AG04450 (cell line): ENCODE results near the gene SULT6B1. TPM values are rescaled to one million over a fixed set of nuclear protein-coding genes. Genes with fewer than 3 reads are reported as not detected.
A peak's percentile ranks its signal among the peaks of the same experiment; 100 is the strongest.

Experiments
- CTCF ChIA-PET: fragments of 300-600, 350-600 bp; formaldehyde crosslinking; extraction: SDS; loops from one replicate; lab custom pipeline; 2022; ENCODE audit warnings: antibody characterized with exemption, inconsistent platforms; lab: Charles Lee
- POLR2A ChIA-PET: fragments of 350-600 bp; formaldehyde crosslinking; extraction: SDS; loops from one replicate; lab custom pipeline; 2021; ENCODE audit warnings: antibody characterized with exemption, inconsistent platforms; lab: Yijun Ruan, JAX
- DNase-seq: peaks from one replicate; pipeline ENCODE4 v3.0.0-alpha.2; 2011; ENCODE audit warnings: low read depth, low spot score
- H3K27ac ChIP-seq: one replicate; pipeline ENCODE4 v1.5.1; 2012; ENCODE audit warnings: low read depth, low read length, control low read depth
- H3K27me3 ChIP-seq: one replicate; pipeline ENCODE4 v1.6.0; 2012; ENCODE audit warnings: low read length; ENCODE audit not compliant: control insufficient read depth, insufficient read depth
- H3K4me3 ChIP-seq: 2 replicates; pipeline ENCODE4 v1.5.1; 2011; ENCODE audit warnings: mild to moderate bottlenecking, low read depth, low read length, control low read depth
- H3K9me3 ChIP-seq: 2 replicates; pipeline ENCODE4 v1.5.1; 2012; ENCODE audit warnings: low read length; ENCODE audit not compliant: control insufficient read depth, insufficient read depth
- polyA plus RNA-seq: library from polyadenylated mRNA; depleted of rRNA; stranded (reverse); fragments of >200 nt; gene quantifications from 2 replicates; pipeline ENCODE4 v1.2.3, GENCODE V29; 2011
- TF ChIP-seq, protein P1 (sequence below): IDR thresholded peaks from 2 replicates; pipeline ENCODE4 v1.5.1; 2011; ENCODE audit warnings: low read depth, low read length, control low read depth, inconsistent platforms

SULT6B1 gene
- polyA plus RNA-seq, 1 experiment = not detected

DNA sequence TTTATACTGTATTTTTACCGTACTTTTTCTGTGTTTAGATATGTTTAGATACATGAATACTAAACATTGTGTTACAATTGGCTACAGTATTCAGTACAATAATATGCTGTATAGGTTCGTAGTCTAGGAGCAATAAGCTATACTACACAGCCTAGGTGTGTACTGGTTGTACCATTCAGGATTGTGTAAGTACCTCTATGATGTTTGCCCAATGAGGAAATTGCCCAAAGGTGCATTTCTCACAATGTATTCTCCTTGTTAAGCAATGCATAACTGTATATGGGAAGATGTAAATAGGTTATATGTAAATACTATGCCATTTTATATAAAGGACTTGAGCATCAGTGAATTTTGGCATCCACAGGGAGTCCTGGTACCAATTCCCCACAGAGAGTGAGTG is 42.4 kb downstream of the SULT6B1 start:
- TF ChIP-seq, protein P1, sequence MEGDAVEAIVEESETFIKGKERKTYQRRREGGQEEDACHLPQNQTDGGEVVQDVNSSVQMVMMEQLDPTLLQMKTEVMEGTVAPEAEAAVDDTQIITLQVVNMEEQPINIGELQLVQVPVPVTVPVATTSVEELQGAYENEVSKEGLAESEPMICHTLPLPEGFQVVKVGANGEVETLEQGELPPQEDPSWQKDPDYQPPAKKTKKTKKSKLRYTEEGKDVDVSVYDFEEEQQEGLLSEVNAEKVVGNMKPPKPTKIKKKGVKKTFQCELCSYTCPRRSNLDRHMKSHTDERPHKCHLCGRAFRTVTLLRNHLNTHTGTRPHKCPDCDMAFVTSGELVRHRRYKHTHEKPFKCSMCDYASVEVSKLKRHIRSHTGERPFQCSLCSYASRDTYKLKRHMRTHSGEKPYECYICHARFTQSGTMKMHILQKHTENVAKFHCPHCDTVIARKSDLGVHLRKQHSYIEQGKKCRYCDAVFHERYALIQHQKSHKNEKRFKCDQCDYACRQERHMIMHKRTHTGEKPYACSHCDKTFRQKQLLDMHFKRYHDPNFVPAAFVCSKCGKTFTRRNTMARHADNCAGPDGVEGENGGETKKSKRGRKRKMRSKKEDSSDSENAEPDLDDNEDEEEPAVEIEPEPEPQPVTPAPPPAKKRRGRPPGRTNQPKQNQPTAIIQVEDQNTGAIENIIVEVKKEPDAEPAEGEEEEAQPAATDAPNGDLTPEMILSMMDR = no peak
- no peaks in the 10 kb centered on the region for H3K27me3 ChIP-seq
- no peak overlapping the region for H3K4me3 ChIP-seq
- DNase-seq = no peak
- ChIA-PET CTCF (interaction anchor here (0.6 kb wide), 3 partner anchors 11 to 1145 kb away, joined by 3 to 4 read pairs (median 3); partner anchors contain the start of gene EIF2AK2), POLR2A (interaction anchor here (0.6 kb wide), 1 partner anchor 85 kb away, joined by 5 read pairs; the partner anchor contains the start of genes CEBPZ and NDUFAF7)
- no peak overlapping the region for H3K27ac ChIP-seq
- no peaks in the 10 kb centered on the region for H3K9me3 ChIP-seq

DNA sequence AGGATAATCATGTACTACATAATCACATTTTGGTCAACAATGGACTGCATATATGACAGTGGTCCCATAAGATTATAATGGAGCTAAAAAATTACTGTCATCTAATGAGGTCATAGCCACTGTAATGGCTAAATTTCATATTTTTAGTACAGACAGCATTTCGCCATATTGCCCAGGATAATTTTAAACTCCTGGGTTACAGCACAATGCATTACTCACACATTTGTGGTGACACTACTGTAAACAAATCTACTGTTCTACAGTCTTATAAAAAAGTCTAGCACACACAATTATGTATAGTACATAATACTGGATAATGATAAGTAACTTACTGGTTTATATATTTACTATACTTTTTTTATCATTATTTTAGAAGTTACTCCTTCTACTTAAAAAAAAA is 44.5 kb downstream of the SULT6B1 start:
- Histone ChIP-seq H3K4me3 (no peak overlapping the region), H3K27me3 (no peaks in the 10 kb centered on the region), H3K9me3 (no peaks in the 10 kb centered on the region), H3K27ac (no peak overlapping the region)
- ChIA-PET CTCF (no interaction called here), POLR2A (interaction anchor here (0.7 kb wide), 1 partner anchor 733 kb away, joined by 3 read pairs; no protein-coding TSS in a partner anchor)
- DNase-seq = no peak
- TF ChIP-seq, protein P1 = no peak

DNA sequence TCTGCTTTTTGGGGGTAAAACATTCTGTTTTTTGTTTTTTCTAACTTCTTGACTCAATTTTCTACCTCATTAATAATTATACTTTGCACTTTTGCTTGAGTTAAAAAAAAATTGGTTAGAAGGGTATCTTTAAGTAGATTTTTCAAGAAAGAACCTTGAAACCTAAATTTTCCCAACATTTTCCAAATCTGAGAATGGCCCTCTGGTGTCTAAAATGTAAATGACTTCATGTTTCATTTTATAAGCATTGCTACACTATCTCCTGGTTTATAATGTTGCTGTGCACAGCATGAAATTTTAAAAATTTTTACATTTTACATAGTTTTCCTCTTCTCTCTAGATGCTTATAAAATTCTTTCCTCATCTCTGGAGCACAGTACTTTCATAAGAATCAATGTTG is 45.9 kb downstream of the SULT6B1 start:
- H3K27me3 ChIP-seq = no peaks in the 10 kb centered on the region
- TF ChIP-seq, protein P1 = 0 out of 2 replicates have a peak, but pooled peaks have one; percentile 17
- no peak overlapping the region for H3K27ac ChIP-seq
- ChIA-PET CTCF (no interaction called here), POLR2A (no interaction called here)
- DNase-seq = no peak
- H3K4me3 ChIP-seq = no peak overlapping the region
- H3K9me3 ChIP-seq = no peaks in the 10 kb centered on the region

DNA sequence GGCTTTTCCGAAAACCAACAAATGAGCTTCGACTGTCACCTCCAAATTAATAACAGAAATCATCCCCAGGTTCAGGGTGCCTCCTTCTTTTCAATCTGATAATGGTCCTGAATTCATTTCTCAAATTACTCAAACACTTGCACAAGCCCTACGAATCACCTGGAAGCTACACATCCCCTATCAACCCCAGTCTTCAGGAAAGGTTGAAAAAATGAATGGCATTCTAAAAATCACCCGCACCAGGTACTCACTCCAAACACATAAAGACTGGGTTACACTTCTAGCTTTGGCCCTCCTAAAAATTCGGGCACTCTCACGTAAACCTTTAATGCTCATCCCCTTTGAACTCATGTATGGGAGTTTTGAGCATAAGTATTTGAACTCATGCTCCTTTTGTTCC is 55.6 kb downstream of the SULT6B1 start:
- Histone ChIP-seq H3K9me3 (no peaks in the 10 kb centered on the region), H3K27ac (no peak overlapping the region), H3K27me3 (no peaks in the 10 kb centered on the region), H3K4me3 (no peak overlapping the region)
- CTCF ChIA-PET = no interaction called here
- POLR2A ChIA-PET = no interaction called here
- DNase-seq = no peak
- TF ChIP-seq, protein P1 = no peak

DNA sequence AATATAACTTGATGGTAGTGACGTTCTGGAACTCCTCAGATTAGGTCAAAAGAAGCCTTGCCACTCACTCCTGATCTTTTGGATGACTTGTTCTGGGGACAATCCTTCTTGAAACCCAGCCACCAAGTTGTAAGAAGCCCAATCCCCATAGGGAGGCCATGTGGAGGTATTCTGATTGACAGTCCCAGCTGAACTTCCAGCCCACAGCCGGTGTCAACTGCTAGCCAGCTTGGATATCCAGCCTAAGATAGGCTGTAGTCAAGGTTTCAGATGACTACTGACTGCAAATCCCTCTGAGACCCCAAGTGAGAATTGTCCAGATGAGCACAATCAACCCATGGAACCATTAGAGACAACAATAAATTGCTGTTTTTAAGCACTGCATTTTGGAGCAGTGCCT is 63.1 kb downstream of the SULT6B1 start:
- no peaks in the 10 kb centered on the region for H3K27me3 ChIP-seq
- H3K9me3 ChIP-seq = no peaks in the 10 kb centered on the region
- no peak overlapping the region for H3K4me3 ChIP-seq
- CTCF ChIA-PET = no interaction called here
- POLR2A ChIA-PET = interaction anchor here (0.5 kb wide), 1 partner anchor 77 kb away, joined by 10 read pairs; no protein-coding TSS in a partner anchor
- H3K27ac ChIP-seq = no peak overlapping the region
- TF ChIP-seq, protein P1 = no peak
- no peak for DNase-seq
